ENCODE measurements around the gene NDUFAF2.

- TF ChIP-seq POLR2A (IDR thresholded peaks at IDR 0.05), result no peak
- TF ChIP-seq, protein P1, sequence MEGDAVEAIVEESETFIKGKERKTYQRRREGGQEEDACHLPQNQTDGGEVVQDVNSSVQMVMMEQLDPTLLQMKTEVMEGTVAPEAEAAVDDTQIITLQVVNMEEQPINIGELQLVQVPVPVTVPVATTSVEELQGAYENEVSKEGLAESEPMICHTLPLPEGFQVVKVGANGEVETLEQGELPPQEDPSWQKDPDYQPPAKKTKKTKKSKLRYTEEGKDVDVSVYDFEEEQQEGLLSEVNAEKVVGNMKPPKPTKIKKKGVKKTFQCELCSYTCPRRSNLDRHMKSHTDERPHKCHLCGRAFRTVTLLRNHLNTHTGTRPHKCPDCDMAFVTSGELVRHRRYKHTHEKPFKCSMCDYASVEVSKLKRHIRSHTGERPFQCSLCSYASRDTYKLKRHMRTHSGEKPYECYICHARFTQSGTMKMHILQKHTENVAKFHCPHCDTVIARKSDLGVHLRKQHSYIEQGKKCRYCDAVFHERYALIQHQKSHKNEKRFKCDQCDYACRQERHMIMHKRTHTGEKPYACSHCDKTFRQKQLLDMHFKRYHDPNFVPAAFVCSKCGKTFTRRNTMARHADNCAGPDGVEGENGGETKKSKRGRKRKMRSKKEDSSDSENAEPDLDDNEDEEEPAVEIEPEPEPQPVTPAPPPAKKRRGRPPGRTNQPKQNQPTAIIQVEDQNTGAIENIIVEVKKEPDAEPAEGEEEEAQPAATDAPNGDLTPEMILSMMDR (IDR thresholded peaks at IDR 0.05), result no peak
Observed at GRCh38 chr5:60993425-60993824, 48.4 kb downstream of the NDUFAF2 start.

All from thyroid gland (tissue), 4 donors.